ENCODE data around the gene RASA4. TPM values are rescaled to one million over a fixed set of nuclear protein-coding genes. Genes with fewer than 3 reads are reported as not detected.
"Not testable (repeated sequence)": the region's sequence is repeated elsewhere in the genome, so short reads cannot be mapped to it uniquely, and the experiment has no call there.

RASA4 gene
- 1.6 and 3.9 TPM in 2 replicates for total RNA-seq (2014; rRNA removed; shearing (Covaris generic); ENCODE audit: low replicate concordance)

- H3K36me3 ChIP-seq, H3K27me3 ChIP-seq, H3K4me3 ChIP-seq, H3K9me3 ChIP-seq: not testable (repeated sequence)
- peak; percentile 12 for DNase-seq
These were observed at the start of gene RASA4 for GRCh38 chr7:102616507-102617125. Gene RASA4, minus strand, starts transcription at chr7:102616756. Its CDS starts 67 bp downstream, at chr7:102616689.

- not testable (repeated sequence) for DNase-seq
These were observed 48.2 kb upstream of the RASA4 start for GRCh38 chr7:102664765-102665164.

GRCh38 chr7:102649924-102650323, 33.4 kb upstream of the RASA4 start, which contains the start of gene SPDYE2B:
Gene SPDYE2B, plus strand, starts transcription at chr7:102650319. Its CDS starts 2,030 bp downstream, at chr7:102652349.
- not testable (repeated sequence) for H3K4me3 ChIP-seq, H3K36me3 ChIP-seq, DNase-seq, H3K27me3 ChIP-seq, H3K9me3 ChIP-seq

More at GRCh38 chr7:102664765-102665164, 48.2 kb upstream of the RASA4 start:
- H3K9me3 ChIP-seq, H3K36me3 ChIP-seq, H3K27me3 ChIP-seq, H3K4me3 ChIP-seq: not testable (repeated sequence)

- H3K4me3 ChIP-seq, H3K9me3 ChIP-seq, DNase-seq: not testable (repeated sequence)
These were observed 31.3 kb upstream of the RASA4 start for GRCh38 chr7:102647813-102648212.

GRCh38 chr7:102643404-102643803, 26.8 kb upstream of the RASA4 start:
- H3K27me3 ChIP-seq, H3K9me3 ChIP-seq, DNase-seq, H3K36me3 ChIP-seq, H3K4me3 ChIP-seq: not testable (repeated sequence)

More at GRCh38 chr7:102647813-102648212, 31.3 kb upstream of the RASA4 start:
- H3K27me3 ChIP-seq, H3K36me3 ChIP-seq: not testable (repeated sequence)

GRCh38 chr7:102642691-102643090, 26.1 kb upstream of the RASA4 start, which contains the start of gene UPK3BL1:
Gene UPK3BL1, minus strand, starts transcription at chr7:102642791. Its CDS starts 50 bp downstream, at chr7:102642741.
- H3K27me3 ChIP-seq, H3K4me3 ChIP-seq, H3K36me3 ChIP-seq, H3K9me3 ChIP-seq, DNase-seq: not testable (repeated sequence)

GRCh38 chr7:102638848-102639247, 22.3 kb upstream of the RASA4 start:
- H3K27me3 ChIP-seq, H3K4me3 ChIP-seq, H3K36me3 ChIP-seq, H3K9me3 ChIP-seq, DNase-seq: not testable (repeated sequence)

GRCh38 chr7:102636956-102637355, 20.4 kb upstream of the RASA4 start:
- not testable (repeated sequence) for DNase-seq, H3K36me3 ChIP-seq, H3K4me3 ChIP-seq, H3K9me3 ChIP-seq, H3K27me3 ChIP-seq

- not testable (repeated sequence) for H3K9me3 ChIP-seq, DNase-seq, H3K4me3 ChIP-seq, H3K27me3 ChIP-seq, H3K36me3 ChIP-seq
These were observed 18.8 kb upstream of the RASA4 start for GRCh38 chr7:102635354-102635753.

GRCh38 chr7:102634299-102634698, 17.7 kb upstream of the RASA4 start:
- not testable (repeated sequence) for H3K9me3 ChIP-seq, H3K36me3 ChIP-seq, H3K27me3 ChIP-seq, H3K4me3 ChIP-seq, DNase-seq

GRCh38 chr7:102630622-102631021, 14.1 kb upstream of the RASA4 start:
- not testable (repeated sequence) for H3K9me3 ChIP-seq, H3K4me3 ChIP-seq, DNase-seq, H3K36me3 ChIP-seq, H3K27me3 ChIP-seq

- not testable (repeated sequence) for H3K9me3 ChIP-seq, H3K36me3 ChIP-seq, DNase-seq, H3K4me3 ChIP-seq, H3K27me3 ChIP-seq
These were observed 10.8 kb upstream of the RASA4 start for GRCh38 chr7:102627271-102627904.

GRCh38 chr7:102618122-102618521, 1.6 kb upstream of the RASA4 start:
- not testable (repeated sequence) for H3K36me3 ChIP-seq, H3K4me3 ChIP-seq, H3K9me3 ChIP-seq, DNase-seq, H3K27me3 ChIP-seq

GRCh38 chr7:102615930-102616329, 626 bp downstream of the RASA4 start:
- H3K27me3 ChIP-seq, DNase-seq, H3K9me3 ChIP-seq, H3K4me3 ChIP-seq, H3K36me3 ChIP-seq: not testable (repeated sequence)

- not testable (repeated sequence) for H3K4me3 ChIP-seq, H3K27me3 ChIP-seq, DNase-seq, H3K9me3 ChIP-seq, H3K36me3 ChIP-seq
These were observed 1.7 kb downstream of the RASA4 start for GRCh38 chr7:102614873-102615272.

GRCh38 chr7:102614346-102614697, 2.2 kb downstream of the RASA4 start:
- not testable (repeated sequence) for H3K4me3 ChIP-seq, H3K36me3 ChIP-seq, H3K9me3 ChIP-seq, DNase-seq, H3K27me3 ChIP-seq

- H3K4me3 ChIP-seq, H3K9me3 ChIP-seq, DNase-seq: not testable (repeated sequence)
These were observed 2.8 kb downstream of the RASA4 start for GRCh38 chr7:102613575-102614345.

More at GRCh38 chr7:102613575-102614345, 2.8 kb downstream of the RASA4 start:
- not testable (repeated sequence) for H3K36me3 ChIP-seq, H3K27me3 ChIP-seq

All from MG63 (cell line).